SHP77 (cell line): ENCODE measurements around the gene NOTCH2.

Experiments
- DNase-seq, 2 experiments: peaks; one replicate each; lab custom pipeline; 2025; lab: John Stamatoyannopoulos, UW

Gene NOTCH2

DNA sequence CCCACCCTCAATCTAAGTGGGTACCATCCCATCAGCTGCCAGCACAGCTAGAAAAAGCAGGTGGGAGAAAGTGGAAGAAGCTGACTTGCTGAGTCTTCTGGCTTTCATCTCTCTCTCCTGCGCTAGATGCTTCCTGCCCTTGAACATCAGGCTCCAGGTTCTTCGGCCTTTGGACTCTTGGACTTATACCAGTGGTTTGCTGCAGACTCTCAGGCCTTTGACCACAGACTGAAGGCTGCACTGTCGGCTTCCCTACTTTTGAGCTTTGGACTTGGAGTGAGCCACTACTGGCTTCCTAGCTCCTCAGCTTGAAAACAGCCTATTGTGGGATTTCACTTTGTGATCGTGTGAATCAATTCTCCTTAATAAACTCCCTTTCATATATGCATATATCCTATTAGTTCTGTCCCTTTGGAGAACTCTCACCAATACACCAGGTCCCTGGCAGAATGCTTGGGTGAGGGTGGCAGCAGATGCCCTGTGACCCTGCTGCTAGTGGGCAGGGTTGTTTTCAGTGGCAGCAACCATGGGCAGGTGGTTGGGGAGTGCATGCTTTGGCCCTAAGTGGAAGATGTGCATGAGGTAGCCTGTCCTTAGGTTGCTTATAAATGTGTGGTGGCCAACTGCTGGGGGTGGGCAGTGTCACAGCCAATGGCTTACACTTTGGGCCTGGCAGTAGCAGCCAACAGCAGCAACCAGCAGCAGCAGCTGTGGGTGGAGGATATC lies 162.4 kb downstream of the NOTCH2 start:
- DNase-seq, result no peak

- no peak for DNase-seq
Observed at GRCh38 chr1:119903443-119903835, 166.0 kb downstream of the NOTCH2 start.

DNA sequence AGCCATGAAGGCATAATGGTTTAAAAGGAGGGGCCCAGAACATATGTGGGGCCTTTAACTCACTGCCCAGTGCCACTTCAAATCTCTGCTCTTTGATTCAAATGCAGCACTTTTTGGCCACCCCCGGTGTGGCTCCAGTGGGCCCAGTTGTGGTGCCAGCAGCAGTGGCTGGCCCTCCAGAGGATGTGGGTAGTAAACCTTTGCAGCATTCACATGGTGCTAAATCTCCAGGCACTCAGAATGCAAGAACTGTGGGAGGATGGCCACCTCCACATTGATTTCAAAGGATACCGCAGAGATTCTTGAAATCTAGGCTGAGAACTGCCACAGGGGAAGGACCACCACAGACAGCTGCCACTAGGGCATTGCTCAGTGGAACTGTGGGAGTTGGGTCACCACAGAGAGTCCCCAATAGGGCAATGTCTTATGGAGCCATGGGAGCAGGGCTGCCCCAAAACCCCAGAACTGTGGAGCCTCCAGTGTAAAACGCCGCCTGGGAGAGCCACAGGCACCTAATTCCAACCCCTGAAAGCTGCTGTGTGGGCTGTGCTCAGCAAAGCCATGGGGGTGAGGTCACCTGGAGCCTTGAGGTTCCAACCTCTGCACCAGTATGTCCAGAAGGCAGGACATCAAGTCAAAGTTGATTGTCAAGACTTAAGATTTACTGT lies 166.6 kb downstream of the NOTCH2 start:
- no peak for DNase-seq

GRCh38 chr1:119898981-119899720 lies 170.3 kb downstream of the NOTCH2 start:
- no peak for DNase-seq

- no peak for DNase-seq
Observed at GRCh38 chr1:119898530-119898929, 170.9 kb downstream of the NOTCH2 start.

DNA sequence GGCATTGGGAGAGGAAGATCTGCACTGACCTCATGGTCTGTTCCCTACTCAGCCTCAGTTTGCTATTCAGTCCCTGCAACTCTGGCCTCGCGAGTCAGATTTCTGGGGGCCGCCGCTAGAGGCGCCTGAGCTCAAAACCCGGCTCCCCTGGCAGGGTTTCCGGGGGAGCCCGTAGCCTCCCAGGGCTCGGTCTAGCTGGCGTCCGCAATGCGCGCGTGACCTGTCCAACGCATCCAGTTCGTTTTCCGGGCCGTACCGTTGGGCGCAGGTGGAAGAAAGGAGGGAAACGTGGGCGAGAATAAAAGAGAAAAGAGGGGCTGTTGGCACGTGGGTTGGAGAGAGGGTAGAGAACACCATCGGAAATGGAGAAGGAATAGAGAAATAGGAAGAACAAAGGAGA lies 173.2 kb downstream of the NOTCH2 start, which contains the start of gene ADAM30:
ADAM30 (minus strand) TSS at position 213 of the 400 bp plus-strand sequence; CDS start at position 34, 179 bp downstream.
- DNase-seq, result no peak

DNA sequence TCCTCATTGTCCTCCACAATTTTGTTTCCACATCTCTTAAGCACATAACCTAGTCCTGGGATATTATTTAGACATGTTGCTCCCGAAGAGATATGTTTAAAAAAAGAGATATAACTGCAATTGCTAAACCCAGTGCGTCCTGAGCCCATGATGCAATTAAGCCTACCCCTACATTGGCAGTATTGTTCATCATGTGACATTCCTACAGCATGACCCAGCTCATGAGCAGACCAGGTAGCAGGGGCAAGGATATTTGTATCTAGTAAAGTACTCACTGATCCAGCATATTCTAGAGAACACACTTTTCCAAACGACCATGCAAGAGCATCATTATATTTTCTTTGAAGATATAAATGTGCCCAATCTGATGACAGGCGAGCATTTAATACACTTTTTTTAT lies 174.4 kb downstream of the NOTCH2 start:
- DNase-seq, result no peak

DNA sequence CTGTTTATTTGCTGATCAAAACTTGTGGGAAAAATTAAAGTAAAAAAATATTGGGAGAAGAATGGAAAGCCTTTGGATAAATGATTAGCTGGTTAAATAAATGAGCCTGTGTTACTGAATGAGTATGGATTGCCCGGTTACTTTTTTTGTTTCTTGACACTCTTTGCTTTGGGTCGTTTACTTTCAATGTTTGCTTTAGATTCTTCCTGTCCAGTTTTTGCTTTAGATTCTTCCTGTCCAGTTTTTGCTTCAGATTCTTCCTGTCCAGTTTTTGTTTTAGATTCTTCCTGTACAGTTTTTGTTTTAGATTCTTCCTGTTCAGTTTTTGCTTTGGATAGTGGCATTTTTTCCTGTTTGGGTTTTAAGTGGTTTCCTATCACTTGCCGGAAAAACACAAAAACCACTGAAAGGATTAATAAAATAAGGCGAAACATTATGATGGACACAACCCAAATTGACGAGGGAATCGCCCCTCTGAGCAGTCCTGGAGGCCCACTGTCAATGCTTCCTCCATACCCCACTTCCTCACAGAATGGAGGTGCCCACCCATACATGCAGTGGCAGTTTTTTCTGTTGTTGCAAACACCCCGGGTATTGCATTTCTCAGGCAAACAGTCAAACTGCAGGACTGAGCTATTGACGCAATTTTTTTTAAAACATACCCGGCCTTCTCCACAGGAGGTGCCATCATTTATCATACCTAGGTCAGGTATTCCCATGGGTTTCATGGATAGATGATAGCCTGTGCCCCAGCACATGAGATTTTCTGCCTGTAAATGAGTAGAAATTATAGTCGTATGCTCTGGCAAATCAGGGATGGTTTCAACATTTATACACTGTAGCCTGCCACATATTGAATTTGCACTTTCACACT lies 175.4 kb downstream of the NOTCH2 start:
- DNase-seq, result no peak

DNA sequence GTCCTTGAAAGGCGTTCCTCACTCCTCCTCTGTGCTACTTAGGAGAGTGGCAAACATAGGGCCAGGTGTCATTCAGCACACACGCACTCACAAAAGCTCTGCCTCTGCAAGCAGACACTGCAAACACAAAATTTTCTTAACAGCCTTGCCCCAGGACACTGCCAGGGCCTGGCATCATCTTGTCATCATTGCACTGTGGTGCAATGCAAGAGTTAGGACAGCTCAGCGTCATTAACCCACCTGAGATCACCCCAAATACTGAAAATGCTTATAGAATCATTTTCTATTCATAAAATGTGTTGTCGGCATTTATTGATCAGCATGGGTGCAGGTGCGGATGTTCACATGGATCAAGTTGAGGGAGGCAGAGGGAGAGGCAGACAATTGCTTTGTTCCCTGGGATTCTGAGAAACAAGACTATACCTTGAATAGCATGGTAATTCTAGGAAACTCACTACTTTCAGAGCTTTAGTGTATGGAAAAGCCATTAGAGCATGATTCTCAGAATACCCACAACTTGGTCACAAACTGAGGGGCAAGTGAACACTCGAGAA lies 176.1 kb downstream of the NOTCH2 start:
- DNase-seq, result no peak

GRCh38 chr1:119891386-119891785 lies 178.1 kb downstream of the NOTCH2 start:
- DNase-seq, result no peak

- DNase-seq, result no peak
Observed at GRCh38 chr1:119888476-119888875, 181.0 kb downstream of the NOTCH2 start.

GRCh38 chr1:119887427-119887826 lies 182.0 kb downstream of the NOTCH2 start:
- no peak for DNase-seq

- DNase-seq, result peak; percentile 9 to 16
Observed at GRCh38 chr1:119885903-119886783, 183.3 kb downstream of the NOTCH2 start.

DNA sequence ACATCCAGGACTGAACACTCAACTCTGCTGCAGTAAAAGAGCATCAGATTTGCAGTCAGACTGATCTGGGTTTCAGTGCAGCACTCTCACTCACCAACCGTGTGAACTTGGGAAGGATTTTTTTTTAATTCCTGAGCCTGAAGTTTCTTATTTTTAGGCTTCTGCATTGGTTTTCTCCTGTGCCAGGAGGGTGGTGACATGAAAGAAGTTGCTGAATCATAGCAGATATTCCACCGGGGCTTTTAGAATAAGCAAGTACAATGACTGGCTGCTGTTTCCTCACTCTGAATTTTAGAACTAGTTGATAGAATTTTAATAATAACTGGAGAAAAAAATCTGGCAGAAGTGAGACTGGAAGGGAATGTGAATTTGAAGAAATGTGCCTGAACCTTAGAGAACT lies 184.8 kb downstream of the NOTCH2 start:
- DNase-seq, result no peak

DNA sequence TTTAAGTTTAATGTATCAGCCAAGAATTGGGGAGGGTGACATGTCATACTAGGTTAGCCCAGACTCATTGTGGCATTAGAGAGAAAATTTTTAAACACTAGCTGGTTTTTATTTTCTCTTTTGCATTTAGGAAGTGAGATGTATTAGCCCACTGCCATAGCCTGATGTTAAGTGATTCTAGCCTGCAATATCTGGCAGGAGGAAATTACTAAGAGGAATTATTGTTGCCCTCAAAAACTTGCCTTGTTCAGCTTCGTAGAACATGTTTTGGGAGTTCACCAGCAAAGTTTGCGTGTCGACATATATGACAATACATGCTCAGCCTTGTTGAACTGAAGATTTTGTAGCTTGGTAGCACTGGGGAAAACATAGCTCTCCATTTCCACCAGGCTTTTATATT lies 185.6 kb downstream of the NOTCH2 start:
- DNase-seq, result no peak

- no peak for DNase-seq
Observed at GRCh38 chr1:119882132-119883049, 187.1 kb downstream of the NOTCH2 start.

- DNase-seq, result no peak
Observed at GRCh38 chr1:119879510-119880434, 189.7 kb downstream of the NOTCH2 start.

GRCh38 chr1:119878171-119878570 lies 191.3 kb downstream of the NOTCH2 start:
- no peak for DNase-seq
